H1 (cell line): Measurements from ENCODE around the gene MYRIP. TPM values are rescaled to one million over a fixed set of nuclear protein-coding genes. Genes with fewer than 3 reads are reported as not detected.

Source experiments
- CTCF ChIA-PET: fragments of 300-600 bp; sonication (Branson Sonifier 250); formaldehyde crosslinking; loops from one replicate; lab custom pipeline; 2021; ENCODE audit not compliant: partially characterized antibody; lab: Charles Lee
- POLR2A ChIA-PET: fragments of 300-600 bp; sonication (Branson Sonifier 250); formaldehyde crosslinking; loops from one replicate; lab custom pipeline; 2021; ENCODE audit warnings: inconsistent platforms; ENCODE audit not compliant: partially characterized antibody; lab: Charles Lee
- DNase-seq, 2 experiments: peaks; one replicate each; pipeline versions ENCODE4 v3.0.0 to v3.0.0-alpha.2; 2010 to 2022; ENCODE audit warnings: low spot score in 2 of 2, low read depth in 1 of 2, mixed read lengths in 1 of 2
- FAIRE-seq: peaks from 2 replicates; lab custom pipeline; 2011; peaks lifted over from hg19 to GRCh38; lab: Jason Lieb, UNC
- H2AFZ ChIP-seq: 2 replicates; pipeline ENCODE4 v1.8.1; 2012; ENCODE audit warnings: low read length, inconsistent platforms
- H2AK5ac ChIP-seq: 2 replicates; pipeline ENCODE4 v1.6.1; 2013; ENCODE audit warnings: low read depth, low read length
- H2BK120ac ChIP-seq: replicated peaks from 2 replicates; pipeline ENCODE3; 2013; ENCODE audit warnings: low read depth, low read length, inconsistent platforms
- H2BK12ac ChIP-seq: 2 replicates; pipeline ENCODE4 v1.6.1; 2013; ENCODE audit warnings: low read depth, low read length
- H2BK15ac ChIP-seq: 2 replicates; pipeline ENCODE4 v1.6.1; 2013; ENCODE audit warnings: low read length
- H2BK20ac ChIP-seq: 2 replicates; pipeline ENCODE4 v1.6.1; 2013; ENCODE audit warnings: low read length
- H2BK5ac ChIP-seq: 2 replicates; pipeline ENCODE4 v1.6.1; 2013; ENCODE audit warnings: low read depth, low read length
- H3K14ac ChIP-seq: 2 replicates; pipeline ENCODE4 v1.6.1; 2013; ENCODE audit warnings: inconsistent platforms; ENCODE audit not compliant: insufficient read length
- H3K18ac ChIP-seq: 2 replicates; pipeline ENCODE4 v1.6.1; 2013; ENCODE audit warnings: low read length; ENCODE audit errors: extremely low read depth
- H3K23ac ChIP-seq: 2 replicates; pipeline ENCODE4 v1.6.1; 2013; ENCODE audit warnings: inconsistent platforms; ENCODE audit not compliant: insufficient read length
- H3K23me2 ChIP-seq: 2 replicates; pipeline ENCODE4 v1.6.1; 2013; ENCODE audit warnings: low read depth, low read length
- H3K27ac ChIP-seq: 2 replicates; pipeline ENCODE4 v1.6.1; 2011; ENCODE audit warnings: low read depth, low read length, inconsistent platforms
- H3K27me3 ChIP-seq, 4 experiments: replicated peaks in 1 of 4; 1 replicate in 1 of 4; 2 replicates in 3 of 4; pipeline versions ENCODE4 v1.6.1 to v1.8.1; 2011 to 2013; ENCODE audit warnings: low read length in 3 of 4, mild to moderate bottlenecking in 3 of 4, inconsistent platforms in 2 of 4, mixed read lengths in 2 of 4, moderate library complexity in 1 of 4; ENCODE audit not compliant: control insufficient read depth in 3 of 4, insufficient read depth in 3 of 4; ENCODE audit errors: extremely low read depth in 1 of 4
- H3K36me3 ChIP-seq, 4 experiments: 2 replicates each; pipeline versions ENCODE4 v1.6.1 to v1.8.1; 2011 to 2013; ENCODE audit warnings: mild to moderate bottlenecking in 4 of 4, low read length in 3 of 4, moderate library complexity in 2 of 4, control low read depth in 1 of 4, inconsistent platforms in 1 of 4; ENCODE audit not compliant: insufficient read depth in 4 of 4, control insufficient read depth in 2 of 4
- H3K4ac ChIP-seq: replicated peaks from 2 replicates; pipeline ENCODE3; 2013; ENCODE audit warnings: low read length, low read depth, mixed read lengths, inconsistent platforms; ENCODE audit not compliant: insufficient read length
- H3K4me1 ChIP-seq, 4 experiments: replicated peaks in 1 of 4; 1 replicate in 1 of 4; 2 replicates in 3 of 4; pipeline versions ENCODE4 v1.6.1 to v1.8.1; 2011 to 2013; ENCODE audit warnings: low read length in 3 of 4, inconsistent platforms in 2 of 4, mixed read lengths in 1 of 4; ENCODE audit not compliant: insufficient read depth in 4 of 4, control insufficient read depth in 3 of 4
- H3K4me2 ChIP-seq, 2 experiments: 2 replicates each; pipeline versions ENCODE4 v1.6.1 to v1.8.1; 2011 to 2013; ENCODE audit warnings: low read depth in 2 of 2, low read length in 2 of 2, control low read depth in 1 of 2, inconsistent platforms in 1 of 2, mild to moderate bottlenecking in 1 of 2; ENCODE audit not compliant: insufficient read depth in 1 of 2
- H3K4me3 ChIP-seq, 4 experiments: fragments of 200-600, 300-600 bp in 1 of 4; sonication (generic), shearing (Covaris generic), sonication (Bioruptor Twin) in 1 of 4; 2 replicates each; pipeline versions ENCODE4 v1.5.1 to v1.8.1; 2011 to 2016; ENCODE audit warnings: low read length in 4 of 4, low read depth in 3 of 4, control low read depth in 2 of 4, inconsistent platforms in 2 of 4, mild to moderate bottlenecking in 2 of 4, mixed read lengths in 1 of 4, moderate library complexity in 1 of 4; ENCODE audit not compliant: insufficient read depth in 2 of 4; ENCODE audit errors: extremely low read depth in 1 of 4
- H3K56ac ChIP-seq: replicated peaks from 2 replicates; pipeline ENCODE3; 2013; ENCODE audit warnings: low read depth, mild to moderate bottlenecking, mixed read lengths, low read length, inconsistent platforms; ENCODE audit not compliant: insufficient read length
- H3K79me1 ChIP-seq: 2 replicates; pipeline ENCODE4 v1.6.1; 2013; ENCODE audit warnings: low read depth, low read length, control low read depth
- H3K79me2 ChIP-seq, 2 experiments: 2 replicates each; pipeline versions ENCODE4 v1.6.1 to v1.8.1; 2012 to 2013; ENCODE audit warnings: low read length in 2 of 2, mild to moderate bottlenecking in 2 of 2, inconsistent platforms in 1 of 2; ENCODE audit not compliant: insufficient read depth in 2 of 2, control insufficient read depth in 1 of 2
- H3K9ac ChIP-seq, 4 experiments: replicated peaks in 1 of 4; 1 replicate in 1 of 4; 2 replicates in 3 of 4; pipeline versions ENCODE4 v1.6.1 to v1.8.1; 2011 to 2013; ENCODE audit warnings: low read depth in 3 of 4, low read length in 3 of 4, control low read depth in 2 of 4, mild to moderate bottlenecking in 2 of 4, moderate library complexity in 2 of 4, inconsistent platforms in 1 of 4; ENCODE audit errors: extremely low read depth in 1 of 4
- H3K9me3 ChIP-seq, 2 experiments: 2 replicates each; pipeline versions ENCODE4 v1.6.1 to v1.8.1; 2012 to 2013; ENCODE audit warnings: mild to moderate bottlenecking in 2 of 2, moderate library complexity in 2 of 2, control low read depth in 1 of 2, inconsistent platforms in 1 of 2, low read depth in 1 of 2, low read length in 1 of 2, mixed read lengths in 1 of 2; ENCODE audit not compliant: insufficient read depth in 2 of 2
- H4K20me1 ChIP-seq, 2 experiments: replicated peaks in 1 of 2; 2 replicates each; pipeline versions ENCODE3 to v1.8.1; 2011 to 2013; ENCODE audit warnings: inconsistent platforms in 2 of 2, low read length in 2 of 2, mild to moderate bottlenecking in 1 of 2; ENCODE audit not compliant: insufficient read depth in 2 of 2, control insufficient read depth in 1 of 2
- H4K5ac ChIP-seq: 2 replicates; pipeline ENCODE4 v1.6.1; 2013; ENCODE audit warnings: low read length, low read depth, mixed read lengths, inconsistent platforms; ENCODE audit not compliant: insufficient read length
- H4K8ac ChIP-seq: 2 replicates; pipeline ENCODE4 v1.8.0; 2013; ENCODE audit warnings: mild to moderate bottlenecking, moderate library complexity, low read length, inconsistent platforms; ENCODE audit not compliant: insufficient read depth; ENCODE audit errors: extremely low read depth
- H4K91ac ChIP-seq: replicated peaks from 2 replicates; pipeline ENCODE3; 2013; ENCODE audit warnings: low read length, mixed read lengths, inconsistent platforms; ENCODE audit not compliant: insufficient read length
- GTF2F1 ChIP-seq: IDR thresholded peaks from 2 replicates; pipeline ENCODE4 v1.6.1; 2012; ENCODE audit warnings: low read depth, low read length, improper control_type of control experiment, borderline replicate concordance
- HDAC6 ChIP-seq: IDR thresholded peaks from one replicate; pipeline ENCODE4 v1.7.1; 2012; ENCODE audit warnings: low read depth, mild to moderate bottlenecking, inconsistent platforms, low read length, moderate library complexity
- WGBS, 2 experiments: shearing (Covaris generic) in 1 of 2; methylation state at CpG; one replicate each; pipeline versions ENCODE4 v1.1.6 to v1.1.7; 2013 to 2015; ENCODE audit warnings: low lambda C conversion rate in 2 of 2, mixed read lengths in 2 of 2, inconsistent platforms in 1 of 2, low coverage in 1 of 2, missing lambda C conversion rate in 1 of 2; ENCODE audit not compliant: insufficient replicate concordance in 2 of 2, insufficient coverage in 1 of 2, insufficient read length in 1 of 2; ENCODE audit errors: extremely low coverage in 1 of 2, missing lambda C conversion rate in 1 of 2; 5-methylcytosine and 5-hydroxymethylcytosine counted together
- polyA plus RNA-seq, 7 experiments: library from polyadenylated mRNA; depleted of rRNA in 3 of 7; stranded (reverse) in 5 of 7; unstranded in 2 of 7; fragments of >200 nt in 5 of 7; fragments of 200-250 nt in 2 of 7; gene quantifications; 1 replicate in 5 of 7; 2 replicates in 1 of 7; 4 replicates in 1 of 7; pipeline versions ENCODE4 v1.2.1 to v1.2.3, GENCODE V29; 2011 to 2013; ENCODE audit warnings: missing spikeins in 2 of 7, mixed read lengths in 2 of 7
- total RNA-seq: library from RNA; stranded (reverse); fragmentation: NEBNext Ultra II Directional; extraction: Animal tissue kit (Norgen Biotek cat#: 25700); gene quantifications from 2 replicates; pipeline ENCODE4 v1.2.1, GENCODE V29; 2021
- TF ChIP-seq, protein P1 (sequence below): IDR thresholded peaks from 2 replicates; pipeline ENCODE4 v1.6.1; 2012; ENCODE audit warnings: inconsistent platforms
- TF ChIP-seq, protein P2 (sequence below): IDR thresholded peaks from 2 replicates; pipeline ENCODE4 v1.6.1; 2012; ENCODE audit warnings: inconsistent platforms

Gene MYRIP
- total and polyA plus RNA-seq, 2 of the 8 experiments (the other 6 are each of a cell fraction or from before 2014, with no cell fraction given), result 0.54 to 4.3 TPM

DNA sequence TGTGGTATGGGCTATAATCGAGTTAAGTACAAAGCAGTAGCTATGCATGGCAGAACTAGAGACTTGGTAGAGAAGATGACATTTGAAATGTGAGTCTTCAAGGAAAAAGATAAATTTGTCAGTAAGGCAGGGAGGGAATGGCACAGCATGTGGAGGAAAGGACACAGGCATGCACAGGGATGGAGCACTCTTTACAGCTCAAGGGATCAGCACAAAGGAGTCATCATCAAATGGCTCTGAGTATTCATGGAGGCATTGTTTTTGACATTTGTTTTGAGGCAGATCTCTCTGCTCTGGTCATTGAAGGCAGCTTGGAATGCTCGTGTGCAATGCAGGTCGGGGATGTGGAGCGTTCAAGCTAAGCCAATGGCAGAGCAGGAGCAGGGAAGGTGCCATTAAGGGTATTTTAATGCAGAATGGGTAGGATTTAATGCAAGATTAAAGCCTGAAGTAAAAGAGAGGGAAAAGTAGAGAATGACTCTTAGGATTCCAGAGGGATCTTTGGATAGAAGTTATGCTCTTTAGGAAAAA, 213.0 kb downstream of the MYRIP start:
- no peaks in the 10 kb centered on the region for H3K23me2 ChIP-seq
- no peak overlapping the region for H2AFZ ChIP-seq
- no peak overlapping the region for H3K9ac ChIP-seq
- H2BK20ac ChIP-seq, result no peak overlapping the region
- H2BK15ac ChIP-seq, result no peak overlapping the region
- H2AK5ac ChIP-seq, result no peak overlapping the region
- no peak overlapping the region for H3K4me3 ChIP-seq
- no peak overlapping the region for H4K91ac ChIP-seq
- H2BK120ac ChIP-seq, result no peak overlapping the region
- H4K5ac ChIP-seq, result no peak overlapping the region
- no peak for DNase-seq
- H2BK12ac ChIP-seq, result no peak overlapping the region
- H3K27me3 ChIP-seq, result peaks cover 0 to 1% (median 0%) of the 10 kb centered on the region in 4 experiments; a peak in 1 of 7 replicates
- H3K14ac ChIP-seq, result no peak overlapping the region
- H4K20me1 ChIP-seq, result no peaks in the 10 kb centered on the region
- peaks cover 0 to 5% (median 2%) of the 10 kb centered on the region in 4 experiments; a peak in 2 of 7 replicates for H3K4me1 ChIP-seq
- H3K79me2 ChIP-seq, result no peaks in the 10 kb centered on the region
- ChIA-PET CTCF (no interaction called here), POLR2A (no interaction called here)
- peak overlapping the region in 1 of 2 experiments; percentile 24; a peak in 1 of 4 replicates for H3K4me2 ChIP-seq
- TF ChIP-seq, protein P1, sequence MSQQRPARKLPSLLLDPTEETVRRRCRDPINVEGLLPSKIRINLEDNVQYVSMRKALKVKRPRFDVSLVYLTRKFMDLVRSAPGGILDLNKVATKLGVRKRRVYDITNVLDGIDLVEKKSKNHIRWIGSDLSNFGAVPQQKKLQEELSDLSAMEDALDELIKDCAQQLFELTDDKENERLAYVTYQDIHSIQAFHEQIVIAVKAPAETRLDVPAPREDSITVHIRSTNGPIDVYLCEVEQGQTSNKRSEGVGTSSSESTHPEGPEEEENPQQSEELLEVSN, result peak; percentile 59; the same call in 1 of the 2 replicates
- TF ChIP-seq HDAC6 (no peak), GTF2F1 (no peak)
- TF ChIP-seq, protein P2, sequence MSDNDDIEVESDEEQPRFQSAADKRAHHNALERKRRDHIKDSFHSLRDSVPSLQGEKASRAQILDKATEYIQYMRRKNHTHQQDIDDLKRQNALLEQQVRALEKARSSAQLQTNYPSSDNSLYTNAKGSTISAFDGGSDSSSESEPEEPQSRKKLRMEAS, result peak; percentile 23; the same call in 1 of the 2 replicates
- no peak overlapping the region for H3K4ac ChIP-seq
- no peaks in the 10 kb centered on the region; a peak in 1 of 8 replicates for H3K36me3 ChIP-seq
- no peaks in the 10 kb centered on the region for H3K79me1 ChIP-seq
- no peak overlapping the region for H2BK5ac ChIP-seq
- H4K8ac ChIP-seq, result no peak overlapping the region
- WGBS, 2 experiments, result 79% methylated on average over 4 of the region's 4 CpGs; no CpG with 5 or more reads in 1 of the 2 experiments
- peaks cover 14 to 17% of the 10 kb centered on the region in 2 experiments; a peak in 3 of 4 replicates for H3K9me3 ChIP-seq
- H3K18ac ChIP-seq, result no peak overlapping the region
- no peak overlapping the region for H3K27ac ChIP-seq
- no peak overlapping the region for H3K23ac ChIP-seq
- no peak for FAIRE-seq
- no peak overlapping the region for H3K56ac ChIP-seq
